ENCODE data around the gene CDHR1. TPM values are rescaled to one million over a fixed set of nuclear protein-coding genes. Genes with fewer than 3 reads are reported as not detected.

CDHR1 gene
- total and polyA plus RNA-seq, 2 experiments from 2014 or later, result 3.2 to 6.6 TPM

- no peaks in the 10 kb centered on the region for H3F3A ChIP-seq (replicated peaks; ENCODE audit: low read depth)
- H3K79me2 ChIP-seq (replicated peaks; ENCODE audit: insufficient read depth), result no peaks in the 10 kb centered on the region
- H3K4me1 ChIP-seq (ENCODE audit: insufficient read depth), result peaks cover 3% of the 10 kb centered on the region; the same call in 1 of the 2 replicates
- ATAC-seq, result no peak
- H3K4me3 ChIP-seq, result no peak overlapping the region
- H3K27ac ChIP-seq (ENCODE audit: low read depth), result no peak overlapping the region
- H3K9me2 ChIP-seq (ENCODE audit: insufficient read depth), result no peaks in the 10 kb centered on the region
- no peak for DNase-seq (ENCODE audit: low spot score)
- H3K4me2 ChIP-seq, result no peak overlapping the region
- no peaks in the 10 kb centered on the region for H4K20me1 ChIP-seq (replicated peaks; ENCODE audit: insufficient read depth)
- peaks cover 25% of the 10 kb centered on the region for H3K27me3 Mint-ChIP-seq (ENCODE audit: insufficient read depth, low read depth, poor library complexity)
- TF ChIP-seq ZNF331 (CRISPR knock-in tag; IDR thresholded peaks at IDR 0.05; ENCODE audit: low read depth) (no peak), REST (IDR thresholded peaks at IDR 0.05; ENCODE audit: unreplicated experiment) (no peak), CREB1 (CRISPR knock-in tag; IDR thresholded peaks at IDR 0.05; ENCODE audit: low read depth) (no peak), JUNB (IDR thresholded peaks at IDR 0.05; ENCODE audit: unreplicated experiment) (no peak)
- peaks cover 4% of the 10 kb centered on the region for H3K4me1 Mint-ChIP-seq
- no peak overlapping the region for H3K4me3 Mint-ChIP-seq
- no peaks in the 10 kb centered on the region for H3K9me3 Mint-ChIP-seq
- H2AFZ ChIP-seq, result no peak overlapping the region
- peaks cover 32% of the 10 kb centered on the region for H3K27me3 ChIP-seq (ENCODE audit: insufficient read depth)
- no peaks in the 10 kb centered on the region for H3K36me3 Mint-ChIP-seq (ENCODE audit: low read depth)
- no peaks in the 10 kb centered on the region for H3K36me3 ChIP-seq (ENCODE audit: insufficient read depth)
- H3K27ac Mint-ChIP-seq, result no peak overlapping the region
Measured at GRCh38 chr10:84190621-84191020, 3.7 kb upstream of the CDHR1 start.

- no peaks in the 10 kb centered on the region for H3K36me3 Mint-ChIP-seq (ENCODE audit: low read depth)
- no peak overlapping the region for H3K27ac Mint-ChIP-seq
- H3K4me1 Mint-ChIP-seq, result peaks cover 5% of the 10 kb centered on the region
- H3K9me3 Mint-ChIP-seq, result no peaks in the 10 kb centered on the region
- ATAC-seq, result no peak
- no peaks in the 10 kb centered on the region for H3K36me3 ChIP-seq (ENCODE audit: insufficient read depth)
- H3K27me3 Mint-ChIP-seq (ENCODE audit: insufficient read depth, low read depth, poor library complexity), result peaks cover 29% of the 10 kb centered on the region
- no peaks in the 10 kb centered on the region for H3F3A ChIP-seq (replicated peaks; ENCODE audit: low read depth)
- H2AFZ ChIP-seq, result no peak overlapping the region
- DNase-seq (ENCODE audit: low spot score), result no peak
- H3K27me3 ChIP-seq (ENCODE audit: insufficient read depth), result peaks cover 37% of the 10 kb centered on the region
- no peak overlapping the region for H3K4me2 ChIP-seq
- peaks cover 3% of the 10 kb centered on the region; the same call in 1 of the 2 replicates for H3K4me1 ChIP-seq (ENCODE audit: insufficient read depth)
- TF ChIP-seq CTCF (conservative IDR thresholded peaks at IDR 0.05; ENCODE audit: low read depth in 2 of 2), result no peak
- no peak for TF ChIP-seq ZNF331 (CRISPR knock-in tag; IDR thresholded peaks at IDR 0.05; ENCODE audit: low read depth)
- no peak for TF ChIP-seq NANOG (IDR thresholded peaks at IDR 0.05; ENCODE audit: borderline replicate concordance)
- no peak for TF ChIP-seq POLR2AphosphoS5 (IDR thresholded peaks at IDR 0.05; ENCODE audit: low read depth)
- no peak overlapping the region for H3K4me3 Mint-ChIP-seq
- H3K4me3 ChIP-seq, result no peak overlapping the region
- H3K79me2 ChIP-seq (replicated peaks; ENCODE audit: insufficient read depth), result no peaks in the 10 kb centered on the region
- no peaks in the 10 kb centered on the region for H4K20me1 ChIP-seq (replicated peaks; ENCODE audit: insufficient read depth)
- no peak overlapping the region for H3K27ac ChIP-seq (ENCODE audit: low read depth)
- H3K9me2 ChIP-seq (ENCODE audit: insufficient read depth), result no peaks in the 10 kb centered on the region
Measured at GRCh38 chr10:84191106-84191505, 3.2 kb upstream of the CDHR1 start.

All from GM23338 (cell line).